Measurements from ENCODE around the gene CCDC3. TPM values are rescaled to one million over a fixed set of nuclear protein-coding genes. Genes with fewer than 3 reads are reported as not detected.

The CCDC3 gene
- total and polyA plus RNA-seq, 2 of the 8 experiments (the other 6 are each of a cell fraction or from before 2014, with no cell fraction given): 3.4 to 3.7 TPM

DNA sequence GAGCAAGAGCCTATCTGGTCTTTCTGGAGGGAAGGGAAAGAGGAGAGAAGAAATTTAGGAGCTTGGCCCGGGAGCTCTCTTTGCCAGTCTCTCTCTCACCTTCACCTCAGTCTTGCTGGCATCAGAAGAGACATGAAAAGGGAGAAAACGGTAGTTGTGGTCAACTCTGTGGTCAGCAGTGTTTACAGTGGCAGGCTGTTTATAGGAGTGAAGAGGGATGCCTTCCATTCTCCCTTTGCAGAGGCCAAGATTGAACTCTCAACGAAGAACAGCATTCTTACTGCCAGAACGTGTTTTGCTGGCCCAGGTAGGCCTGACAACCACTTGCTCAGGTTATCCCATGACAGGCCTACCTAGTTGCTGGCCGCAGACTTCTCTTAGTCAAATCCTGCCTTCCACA is 133.3 kb downstream of the CCDC3 start:
- WGBS, 2 experiments (ENCODE audit: extremely low coverage in 1 of 2, insufficient coverage in 1 of 2, insufficient read length in 1 of 2, insufficient replicate concordance in 2 of 2, low coverage in 1 of 2, low lambda C conversion rate in 2 of 2, missing lambda C conversion rate in 1 of 2): 84% methylated on average over 5 of the region's 5 CpGs; no CpG with 5 or more reads in 1 of the 2 experiments
- H4K5ac ChIP-seq (ENCODE audit: insufficient read length, low read depth, low read length): no peak overlapping the region
- ChIA-PET CTCF (ENCODE audit: partially characterized antibody) (no interaction called here), POLR2A (ENCODE audit: partially characterized antibody) (no interaction called here)
- H2AFZ ChIP-seq (ENCODE audit: low read length): no peak overlapping the region
- TF ChIP-seq SP1 (IDR thresholded peaks at IDR 0.05; ENCODE audit: low read depth, low read length) (no peak), KDM4A (IDR thresholded peaks at IDR 0.05; ENCODE audit: low read depth, low read length, severe bottlenecking) (no peak), SAP30 (IDR thresholded peaks at IDR 0.05; ENCODE audit: insufficient read depth, insufficient replicate concordance, low read length) (no peak), POLR2AphosphoS5 (IDR thresholded peaks at IDR 0.05; ENCODE audit: low read depth, low read length) (no peak)
- TF ChIP-seq, protein P1, sequence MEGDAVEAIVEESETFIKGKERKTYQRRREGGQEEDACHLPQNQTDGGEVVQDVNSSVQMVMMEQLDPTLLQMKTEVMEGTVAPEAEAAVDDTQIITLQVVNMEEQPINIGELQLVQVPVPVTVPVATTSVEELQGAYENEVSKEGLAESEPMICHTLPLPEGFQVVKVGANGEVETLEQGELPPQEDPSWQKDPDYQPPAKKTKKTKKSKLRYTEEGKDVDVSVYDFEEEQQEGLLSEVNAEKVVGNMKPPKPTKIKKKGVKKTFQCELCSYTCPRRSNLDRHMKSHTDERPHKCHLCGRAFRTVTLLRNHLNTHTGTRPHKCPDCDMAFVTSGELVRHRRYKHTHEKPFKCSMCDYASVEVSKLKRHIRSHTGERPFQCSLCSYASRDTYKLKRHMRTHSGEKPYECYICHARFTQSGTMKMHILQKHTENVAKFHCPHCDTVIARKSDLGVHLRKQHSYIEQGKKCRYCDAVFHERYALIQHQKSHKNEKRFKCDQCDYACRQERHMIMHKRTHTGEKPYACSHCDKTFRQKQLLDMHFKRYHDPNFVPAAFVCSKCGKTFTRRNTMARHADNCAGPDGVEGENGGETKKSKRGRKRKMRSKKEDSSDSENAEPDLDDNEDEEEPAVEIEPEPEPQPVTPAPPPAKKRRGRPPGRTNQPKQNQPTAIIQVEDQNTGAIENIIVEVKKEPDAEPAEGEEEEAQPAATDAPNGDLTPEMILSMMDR (IDR thresholded peaks at IDR 0.05; ENCODE audit: control extremely low read depth in 1 of 3, insufficient read depth in 1 of 3, low read depth in 1 of 3, low read length in 3 of 3): no peak
- TF ChIP-seq, protein P2, sequence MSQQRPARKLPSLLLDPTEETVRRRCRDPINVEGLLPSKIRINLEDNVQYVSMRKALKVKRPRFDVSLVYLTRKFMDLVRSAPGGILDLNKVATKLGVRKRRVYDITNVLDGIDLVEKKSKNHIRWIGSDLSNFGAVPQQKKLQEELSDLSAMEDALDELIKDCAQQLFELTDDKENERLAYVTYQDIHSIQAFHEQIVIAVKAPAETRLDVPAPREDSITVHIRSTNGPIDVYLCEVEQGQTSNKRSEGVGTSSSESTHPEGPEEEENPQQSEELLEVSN (IDR thresholded peaks at IDR 0.05): no peak
- H3K79me2 ChIP-seq (ENCODE audit: control insufficient read depth in 1 of 2, insufficient read depth in 2 of 2, low read length in 2 of 2): no peaks in the 10 kb centered on the region
- H3K36me3 ChIP-seq (ENCODE audit: control insufficient read depth in 2 of 4, insufficient read depth in 4 of 4, low read length in 3 of 4): no peaks in the 10 kb centered on the region
- H2BK15ac ChIP-seq (ENCODE audit: low read length): no peak overlapping the region
- H2BK120ac ChIP-seq (replicated peaks; ENCODE audit: low read depth, low read length): no peak overlapping the region
- no peak overlapping the region for H3K18ac ChIP-seq (ENCODE audit: extremely low read depth, low read length)
- H4K91ac ChIP-seq (replicated peaks; ENCODE audit: insufficient read length, low read length): no peak overlapping the region
- no peak overlapping the region for H4K8ac ChIP-seq (ENCODE audit: extremely low read depth, insufficient read depth, low read length)
- no peak overlapping the region for H3K23ac ChIP-seq (ENCODE audit: insufficient read length)
- H3K4me1 ChIP-seq (replicated peaks in 1 of 4; ENCODE audit: control insufficient read depth in 3 of 4, insufficient read depth in 4 of 4, low read length in 3 of 4): no peaks in the 10 kb centered on the region
- H3K4ac ChIP-seq (replicated peaks; ENCODE audit: insufficient read length, low read depth, low read length): no peak overlapping the region
- no peaks in the 10 kb centered on the region for H3K9me3 ChIP-seq (ENCODE audit: insufficient read depth in 2 of 2, low read depth in 1 of 2, low read length in 1 of 2)
- no peak overlapping the region for H3K27ac ChIP-seq (ENCODE audit: low read depth, low read length)
- H3K4me3 ChIP-seq (ENCODE audit: extremely low read depth in 1 of 4, insufficient read depth in 2 of 4, low read depth in 3 of 4, low read length in 4 of 4): no peak overlapping the region
- no peak overlapping the region for H2BK5ac ChIP-seq (ENCODE audit: low read depth, low read length)
- FAIRE-seq (no peak), DNase-seq (ENCODE audit: low read depth in 1 of 2, low spot score in 2 of 2) (no peak)
- H3K14ac ChIP-seq (ENCODE audit: insufficient read length): no peak overlapping the region
- H4K20me1 ChIP-seq (replicated peaks in 1 of 2; ENCODE audit: control insufficient read depth in 1 of 2, insufficient read depth in 2 of 2, low read length in 2 of 2): no peaks in the 10 kb centered on the region
- no peak overlapping the region for H2AK5ac ChIP-seq (ENCODE audit: low read depth, low read length)
- no peak overlapping the region for H2BK20ac ChIP-seq (ENCODE audit: low read length)
- no peak overlapping the region for H2BK12ac ChIP-seq (ENCODE audit: low read depth, low read length)
- no peak overlapping the region for H3K9ac ChIP-seq (replicated peaks in 1 of 4; ENCODE audit: extremely low read depth in 1 of 4, low read depth in 3 of 4, low read length in 3 of 4)
- H3K23me2 ChIP-seq (ENCODE audit: low read depth, low read length): no peaks in the 10 kb centered on the region
- no peaks in the 10 kb centered on the region for H3K27me3 ChIP-seq (replicated peaks in 1 of 4; ENCODE audit: control insufficient read depth in 3 of 4, extremely low read depth in 1 of 4, insufficient read depth in 3 of 4, low read length in 3 of 4)
- H3K4me2 ChIP-seq (ENCODE audit: insufficient read depth in 1 of 2, low read depth in 2 of 2, low read length in 2 of 2): no peak overlapping the region
- no peaks in the 10 kb centered on the region for H3K79me1 ChIP-seq (ENCODE audit: low read depth, low read length)
- H3K56ac ChIP-seq (replicated peaks; ENCODE audit: insufficient read length, low read depth, low read length): no peak overlapping the region

Data from H1 (cell line).